GM18873 (cell line): Measurements from ENCODE around the gene CAPN14.
A peak's percentile ranks its signal among the peaks of the same experiment; 100 is the strongest.

Experiments used
- ATAC-seq: cut with Tn5 transposase; IDR thresholded peaks from one replicate; pipeline ENCODE4 v1.9.1; 2021; ENCODE audit warnings: mild to moderate bottlenecking, moderate library complexity, moderate number of reproducible peaks; ENCODE audit not compliant: unreplicated experiment, low FRiP score

Gene CAPN14

DNA sequence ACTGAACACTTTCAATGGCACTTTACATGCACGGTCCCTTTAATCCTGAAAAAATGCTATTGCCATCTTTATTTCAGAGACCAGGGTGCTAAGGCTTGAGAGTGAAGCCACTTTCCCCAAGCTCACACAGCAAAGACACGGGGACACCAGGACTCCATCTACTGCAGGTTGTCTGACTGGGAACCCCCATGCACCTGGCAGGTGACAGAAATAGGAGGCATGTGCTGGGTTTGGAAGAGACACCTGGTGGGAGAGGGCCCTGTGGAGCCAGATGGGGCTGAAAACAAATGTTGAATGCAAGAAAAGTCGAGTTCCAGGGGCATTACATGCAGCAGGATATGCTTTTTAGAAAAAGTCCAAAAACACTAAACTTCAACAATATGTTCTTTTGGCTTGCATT lies 11.4 kb upstream of the CAPN14 start:
- no peak for ATAC-seq

DNA sequence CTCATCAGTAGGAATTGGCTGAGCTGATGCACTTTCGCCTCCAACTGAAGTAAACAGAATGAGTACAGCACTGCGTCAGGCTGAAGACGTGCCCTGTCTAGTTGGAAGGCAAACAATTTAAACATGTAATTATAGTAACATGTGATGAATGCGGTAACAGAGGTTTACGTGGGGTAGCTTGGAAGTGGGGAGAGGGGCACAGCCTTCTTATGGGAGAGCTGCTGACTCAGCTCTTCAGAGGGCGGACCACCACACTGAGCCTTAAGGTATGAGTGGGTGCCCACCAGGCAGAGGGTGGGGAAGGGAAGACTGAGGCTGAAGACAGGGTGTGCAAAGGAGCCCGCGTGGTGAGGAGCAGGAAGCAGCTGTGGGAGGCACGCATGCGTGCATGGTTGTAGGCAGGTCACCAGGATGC lies 10.4 kb upstream of the CAPN14 start:
- ATAC-seq, result no peak

DNA sequence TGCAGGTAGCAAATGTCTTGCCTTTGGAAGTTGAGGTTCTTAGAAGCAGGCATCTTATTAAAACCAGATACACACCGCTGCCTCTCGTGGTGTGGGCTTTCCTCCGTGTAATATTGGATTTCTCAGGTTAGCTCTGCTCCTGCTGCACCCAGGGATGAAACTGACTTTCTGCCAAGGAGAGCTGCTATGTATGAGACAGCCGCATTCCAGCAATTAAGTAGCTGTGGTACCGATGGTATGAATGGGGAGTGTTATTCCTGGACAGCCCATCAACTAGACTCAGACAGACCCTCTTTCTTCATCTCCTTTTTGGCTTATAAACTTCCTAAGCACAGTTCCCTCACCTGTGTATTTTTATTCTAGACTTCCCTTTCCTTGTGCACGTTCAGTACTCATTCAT lies 9.8 kb upstream of the CAPN14 start:
- ATAC-seq, result no peak

DNA sequence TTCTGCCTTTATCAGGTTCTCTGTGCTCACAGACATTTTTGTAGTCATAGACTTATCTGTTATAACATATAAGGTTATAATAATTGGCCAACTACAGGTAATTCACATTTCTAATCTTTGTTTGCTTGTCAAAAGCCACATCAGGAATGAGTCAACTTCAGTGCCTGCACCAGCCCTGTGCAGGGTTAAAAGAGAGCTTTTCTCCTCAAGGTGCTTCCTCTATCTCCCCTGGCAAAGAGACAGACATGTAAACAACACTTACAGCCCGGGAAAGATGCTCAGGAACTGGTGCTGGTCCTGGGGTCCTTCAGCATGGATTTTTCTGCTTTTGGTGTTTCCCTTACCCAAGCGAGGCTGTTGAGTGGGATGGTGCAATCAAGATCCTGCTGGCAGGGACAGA lies 9.0 kb upstream of the CAPN14 start:
- ATAC-seq, result no peak

DNA sequence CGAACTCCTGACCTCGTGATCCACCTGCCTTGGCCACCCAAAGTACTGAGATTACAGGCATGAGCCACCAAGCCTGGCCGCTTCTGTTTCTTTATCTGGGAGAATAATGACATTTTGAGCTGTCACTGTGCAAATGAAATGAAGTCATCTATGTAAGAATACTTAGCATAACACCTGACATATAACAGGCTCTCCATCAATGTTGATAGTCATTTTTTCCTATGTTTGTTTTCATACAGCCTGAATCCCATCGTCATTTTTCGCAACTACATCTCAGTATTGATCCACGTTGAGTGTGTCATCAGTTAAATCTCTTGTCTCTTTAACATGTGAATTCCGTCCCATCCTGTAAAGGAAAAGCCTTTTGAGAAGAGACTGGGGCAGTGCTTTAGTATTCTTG lies 6.4 kb upstream of the CAPN14 start:
- no peak for ATAC-seq

DNA sequence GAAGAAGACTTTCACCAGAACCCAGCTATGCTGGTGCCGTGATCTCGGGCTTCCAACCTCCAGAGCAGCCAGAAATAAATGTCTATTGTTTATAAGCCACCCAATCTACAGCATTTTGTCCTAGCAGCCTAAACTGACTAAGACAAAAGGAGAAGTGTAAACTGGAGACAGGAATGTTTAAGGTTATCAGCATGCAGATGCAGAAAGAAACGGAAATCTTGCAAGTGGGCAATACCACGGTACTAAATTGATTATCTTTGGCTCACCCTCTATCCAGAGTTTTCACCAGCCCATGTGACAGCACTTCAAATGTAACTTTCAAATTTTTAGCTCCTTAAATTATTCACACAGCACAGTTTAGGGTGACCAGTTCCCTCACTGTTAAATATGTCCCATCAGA lies 5.7 kb upstream of the CAPN14 start:
- ATAC-seq, result no peak

DNA sequence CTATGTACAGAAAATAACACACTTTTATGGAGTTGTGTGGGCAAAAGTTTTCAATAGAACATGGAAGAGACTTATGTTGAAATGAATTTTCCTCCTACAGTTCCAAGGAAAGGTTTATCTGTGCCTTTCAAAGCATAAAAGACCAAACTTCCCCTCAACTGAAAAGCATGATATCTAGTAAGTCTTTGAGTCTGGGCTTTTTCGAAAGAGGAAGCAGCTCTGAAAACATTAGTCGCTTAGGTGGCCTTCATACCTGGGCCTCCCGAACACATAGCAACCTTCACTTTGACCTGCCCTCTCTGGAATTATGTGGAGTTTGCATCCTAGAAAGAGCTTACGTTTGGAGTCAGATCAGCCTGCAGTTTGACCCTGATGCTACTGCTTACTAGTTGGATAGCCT lies 4.8 kb upstream of the CAPN14 start:
- ATAC-seq, result no peak

DNA sequence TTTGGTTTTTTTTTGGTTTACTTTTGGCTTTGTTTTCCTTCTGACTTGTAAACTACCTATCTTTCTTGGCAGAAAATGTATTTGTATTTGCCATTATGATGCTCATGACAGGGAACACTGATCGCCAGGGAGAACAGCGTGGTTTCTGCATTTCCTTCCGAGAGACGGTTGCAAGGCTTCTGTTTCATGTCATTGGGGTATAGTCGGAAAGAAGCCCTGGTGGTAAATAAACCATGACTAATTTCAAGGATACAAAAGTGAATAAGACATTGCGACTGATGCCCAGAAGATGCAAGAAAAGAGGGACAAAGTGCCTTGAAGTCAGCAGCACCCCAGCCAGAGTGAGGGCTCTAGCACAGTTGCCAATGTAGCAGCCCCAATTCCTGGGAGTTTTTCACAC lies 4.2 kb upstream of the CAPN14 start:
- ATAC-seq, result no peak

DNA sequence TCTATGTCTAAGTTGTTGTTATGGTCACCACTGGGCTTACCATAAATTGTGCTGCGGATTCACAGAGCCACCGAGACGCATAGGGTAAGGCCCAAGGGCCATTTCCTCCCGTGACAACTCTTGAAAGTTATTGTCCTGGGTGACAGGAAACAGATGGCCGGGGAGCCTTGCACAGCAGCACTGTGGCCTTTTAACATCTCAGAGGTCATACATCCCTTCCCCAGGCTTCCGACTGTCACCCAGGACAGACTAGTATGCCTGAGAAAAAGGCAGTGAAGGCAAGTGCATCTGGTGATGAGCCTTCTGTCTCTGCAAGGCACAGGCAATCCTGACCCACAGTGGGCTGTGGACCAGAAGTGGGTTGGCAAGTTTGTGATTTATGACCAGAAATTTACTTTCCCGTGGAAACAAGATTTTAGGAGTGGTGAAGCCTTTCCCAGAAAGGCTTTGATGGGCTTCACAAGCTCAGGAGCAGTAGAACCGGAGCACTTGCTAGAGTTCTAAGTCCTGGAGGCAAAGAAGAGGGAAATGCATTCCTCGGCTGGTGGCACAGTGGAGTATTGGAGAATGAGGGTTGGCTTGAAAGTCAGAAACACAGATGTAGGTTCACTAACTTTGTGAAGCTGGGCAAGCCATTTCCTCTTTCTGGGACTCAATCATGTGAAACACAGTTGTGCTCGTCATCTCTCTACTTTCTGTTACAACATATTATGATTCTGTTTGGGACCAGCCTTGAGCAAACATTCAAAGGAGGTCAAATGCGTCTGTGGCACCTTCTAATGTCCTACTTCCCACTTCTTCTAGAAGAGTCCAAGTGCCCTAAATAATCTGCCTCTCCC lies 2.0 kb upstream of the CAPN14 start:
- peak; percentile 70 for ATAC-seq

DNA sequence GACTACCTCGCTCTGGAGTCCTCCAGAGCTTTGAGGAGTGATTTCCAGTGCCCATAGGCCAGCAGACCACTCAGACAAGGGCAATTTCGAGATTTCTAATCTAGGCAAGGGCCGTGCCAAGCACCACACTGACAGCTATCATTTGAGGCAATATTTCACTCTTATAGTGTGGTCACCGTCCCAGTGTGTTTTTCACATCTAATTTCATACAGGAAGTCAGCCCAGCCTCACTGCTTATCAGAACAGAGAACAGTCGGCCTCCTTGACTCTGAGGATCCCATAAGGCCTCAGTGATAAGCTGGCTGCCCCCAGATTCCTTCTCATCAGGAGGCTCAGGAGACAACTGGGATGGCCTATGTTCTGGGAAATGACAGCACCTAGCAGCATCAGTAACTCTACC lies 581 bp downstream of the CAPN14 start:
- ATAC-seq, result peak; percentile 38

DNA sequence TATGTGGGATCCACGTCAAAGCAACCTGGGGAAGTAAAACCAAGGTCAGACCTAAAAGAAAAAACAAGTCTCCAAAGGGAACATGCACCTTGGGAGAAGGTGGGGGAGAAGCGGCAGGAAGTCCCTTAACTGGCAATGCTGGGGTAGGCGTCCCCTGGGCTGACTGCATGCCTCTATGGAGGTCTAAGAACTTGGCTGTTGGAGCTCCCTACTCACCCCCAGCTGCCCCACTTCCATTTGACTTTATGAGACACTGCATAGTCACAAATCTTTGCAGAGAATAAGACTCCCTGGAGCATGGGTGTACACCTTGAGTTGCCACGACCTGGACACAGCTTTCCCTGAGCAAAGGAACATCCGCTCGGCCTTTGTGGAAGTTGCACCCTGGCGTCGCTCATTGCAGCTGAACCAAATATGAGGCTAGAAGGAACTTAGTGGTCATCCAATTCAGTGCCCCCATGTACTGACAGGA lies 2.8 kb downstream of the CAPN14 start:
- no peak for ATAC-seq

DNA sequence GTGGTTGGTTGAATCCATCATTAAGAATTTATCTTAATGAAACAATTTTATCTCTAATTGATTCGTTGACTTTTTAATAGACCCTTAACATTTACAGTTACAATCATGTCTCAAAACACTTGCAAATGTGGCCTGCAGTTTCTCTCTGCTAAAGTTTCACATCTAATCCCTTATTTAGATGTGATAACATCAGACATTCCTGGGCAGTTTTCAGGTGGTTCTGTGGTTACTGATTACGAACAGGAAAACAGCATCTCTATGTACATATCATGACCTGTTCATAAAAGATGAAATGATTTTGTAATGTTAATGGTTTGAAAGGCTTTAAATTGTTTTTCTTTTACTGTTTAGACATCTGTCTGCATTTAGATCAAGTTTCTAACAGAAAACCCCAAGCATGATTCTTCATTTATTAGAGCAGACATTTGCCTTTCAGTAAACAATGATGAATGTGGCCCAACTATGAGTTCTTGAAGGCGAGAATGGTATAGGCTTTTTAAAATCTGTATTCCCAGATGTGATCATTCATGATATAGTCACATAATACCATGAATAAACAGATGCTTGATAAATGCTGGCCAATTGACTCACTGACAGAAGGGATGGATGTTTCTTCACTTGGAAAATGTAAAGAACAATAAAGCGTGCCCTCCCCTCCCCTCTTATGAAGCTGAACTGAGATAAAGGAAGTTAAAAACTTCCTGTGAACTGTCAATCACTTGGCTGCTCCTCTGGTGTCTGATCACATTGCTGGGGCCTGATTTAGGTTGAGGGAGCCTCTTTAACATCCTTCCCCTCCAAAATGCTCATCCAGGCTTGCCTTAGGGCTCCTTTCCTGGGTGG lies 3.5 kb downstream of the CAPN14 start:
- no peak for ATAC-seq

DNA sequence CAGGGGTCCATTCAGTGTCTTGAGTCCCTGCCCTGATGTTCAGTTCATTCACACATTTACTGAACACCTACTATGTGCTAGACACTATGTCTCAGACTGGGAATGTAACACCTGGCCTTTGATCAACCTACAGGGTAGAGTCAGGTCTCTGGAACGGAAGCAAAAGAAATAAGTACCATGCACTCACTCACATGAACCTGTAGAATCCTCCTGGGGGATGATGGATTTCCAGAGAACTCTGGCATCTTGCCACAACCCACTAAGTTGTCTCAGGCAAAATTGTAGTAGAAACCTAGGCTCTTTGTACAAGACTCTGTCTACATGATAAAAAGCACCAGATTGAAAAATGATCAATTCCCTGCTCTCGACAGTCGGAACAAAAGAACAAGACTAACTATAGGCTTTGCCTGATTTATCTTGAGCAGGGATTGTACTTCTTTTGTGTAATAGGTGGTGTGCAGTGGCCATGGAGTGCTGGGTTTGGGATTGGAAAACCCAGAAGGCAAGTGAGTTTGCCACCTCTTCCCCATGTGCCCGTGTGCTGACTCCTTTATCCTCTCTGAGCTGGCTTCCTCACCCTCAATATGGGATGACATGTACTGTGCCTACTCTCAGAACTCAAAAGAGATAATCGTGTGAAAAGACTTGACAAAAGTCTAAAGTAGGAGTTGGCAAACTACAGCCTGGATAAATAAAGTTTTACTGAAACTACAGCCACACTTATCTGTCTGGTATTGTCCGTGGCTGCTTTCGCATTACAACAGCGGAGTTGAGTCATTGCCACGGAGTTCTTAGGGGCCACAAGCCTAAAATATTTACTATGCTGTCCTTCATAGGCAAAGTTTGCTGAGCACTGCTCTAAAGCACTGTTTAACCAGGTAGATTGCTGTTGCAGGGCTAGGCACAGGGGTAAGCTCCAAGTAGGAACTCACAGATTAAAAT lies 4.4 kb downstream of the CAPN14 start:
- no peak for ATAC-seq

DNA sequence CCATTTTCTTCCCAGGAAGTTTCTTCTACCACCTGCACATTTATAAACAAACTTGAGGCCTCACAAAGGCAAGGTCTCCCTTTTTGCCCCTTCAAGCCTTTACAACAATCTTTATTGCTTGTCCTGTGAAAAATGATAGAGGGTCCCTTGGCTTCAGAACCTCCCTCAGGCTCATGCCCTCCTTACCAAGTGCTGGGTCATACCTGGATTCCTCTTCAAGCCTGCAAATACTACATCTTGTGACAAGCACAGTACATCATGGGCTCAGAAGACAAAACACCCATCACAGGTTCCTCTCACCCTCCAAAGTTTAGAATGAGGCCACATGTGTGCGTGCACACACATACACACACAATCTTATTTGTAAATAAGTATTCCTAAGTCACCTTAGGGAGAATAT lies 9.1 kb downstream of the CAPN14 start:
- no peak for ATAC-seq

DNA sequence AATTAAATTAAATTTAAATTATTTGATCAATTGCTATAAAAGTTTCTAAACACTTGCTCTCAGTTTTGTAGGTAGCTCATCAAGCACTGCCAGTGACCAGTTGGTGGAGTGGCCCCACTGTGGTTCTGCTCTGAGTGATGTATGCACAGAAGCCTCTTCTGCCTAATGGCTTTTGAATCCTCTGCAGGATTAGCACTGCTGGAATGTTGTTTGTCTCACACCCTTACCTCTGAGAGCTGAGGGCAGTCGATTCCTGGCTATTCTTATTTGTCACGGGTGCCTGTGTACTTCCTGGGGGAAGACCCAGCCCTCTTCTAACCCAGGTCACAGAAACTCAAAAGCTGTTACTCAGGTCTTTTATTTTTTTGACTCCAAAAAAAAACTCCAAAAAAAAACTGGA lies 9.5 kb downstream of the CAPN14 start:
- ATAC-seq, result no peak

DNA sequence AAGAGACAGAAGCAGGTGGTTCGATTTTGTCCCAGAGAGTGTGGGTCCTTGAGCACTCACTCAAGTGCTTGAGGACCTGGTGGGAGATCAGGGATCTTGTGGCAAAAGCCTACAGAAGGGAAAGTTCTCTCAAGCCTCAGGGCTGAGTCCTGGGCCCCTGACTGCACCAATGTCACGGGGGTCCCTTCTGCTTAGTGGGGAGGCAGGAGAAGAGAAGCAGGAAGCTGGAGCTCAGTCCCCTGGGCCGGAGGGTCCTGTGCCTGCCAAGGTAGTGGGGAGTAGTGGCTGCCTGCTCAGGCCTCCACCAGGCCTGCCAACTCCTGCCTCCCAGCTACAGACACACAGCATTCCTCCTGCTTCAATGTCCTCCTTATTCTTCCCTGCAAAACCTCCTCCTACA lies 11.7 kb downstream of the CAPN14 start:
- ATAC-seq, result no peak

DNA sequence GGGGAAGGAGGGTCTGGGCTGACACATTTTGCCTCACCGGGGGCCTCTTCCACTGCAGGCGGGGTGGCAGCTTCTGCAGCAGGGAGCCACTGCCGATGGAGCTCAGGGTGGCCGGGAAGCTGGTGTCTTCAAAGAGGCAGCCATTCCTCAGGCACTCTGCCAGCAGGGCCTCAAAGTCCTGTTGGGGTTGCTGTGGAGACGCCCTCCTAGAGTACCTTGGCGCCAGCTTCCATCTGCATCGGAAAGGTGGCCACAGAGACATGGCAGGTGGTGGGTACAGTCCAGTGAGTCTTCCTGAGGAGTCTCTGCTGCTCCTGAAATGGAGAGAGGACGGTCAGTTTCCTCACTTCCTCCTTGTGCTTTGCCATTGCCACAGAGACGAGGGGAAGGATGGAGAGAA lies 12.1 kb downstream of the CAPN14 start:
- no peak for ATAC-seq

DNA sequence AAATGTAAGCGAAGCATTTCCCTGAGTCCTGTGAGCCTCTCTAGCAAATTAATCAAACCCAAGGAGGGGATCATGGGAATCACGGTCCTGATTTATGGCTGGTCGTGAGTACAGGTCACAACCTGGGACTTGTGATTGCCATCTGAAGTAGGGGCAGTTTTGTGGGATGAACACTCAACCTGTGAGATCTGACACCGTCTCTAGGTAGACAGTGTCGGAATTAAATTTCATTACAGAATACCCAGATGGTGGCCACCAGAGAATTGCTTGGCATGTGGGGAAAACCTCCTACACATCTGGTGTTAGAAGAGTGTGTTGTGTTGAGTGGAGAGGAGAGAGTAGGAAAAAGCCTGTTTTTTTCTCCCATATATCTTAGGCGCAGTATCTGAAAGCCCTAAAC lies 12.5 kb downstream of the CAPN14 start:
- ATAC-seq, result no peak

DNA sequence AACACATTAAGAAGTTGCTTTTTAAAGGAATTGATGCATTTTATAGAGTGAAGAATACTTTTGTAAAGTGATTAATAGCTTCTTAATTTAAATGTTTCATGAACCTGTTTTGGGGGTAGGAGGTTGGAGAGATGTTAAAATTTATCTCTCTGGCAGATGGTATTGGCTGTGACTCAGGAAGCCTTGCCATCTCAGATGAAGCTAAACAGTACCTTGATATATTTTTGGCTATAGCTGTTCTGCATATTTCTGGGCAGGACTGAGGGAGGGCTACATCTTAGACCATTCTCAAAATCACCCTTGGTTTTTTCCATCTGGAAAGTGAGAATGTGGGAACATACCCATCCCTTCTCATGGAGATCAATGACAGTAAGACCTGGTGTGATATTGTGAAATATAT lies 13.4 kb downstream of the CAPN14 start:
- ATAC-seq, result no peak

DNA sequence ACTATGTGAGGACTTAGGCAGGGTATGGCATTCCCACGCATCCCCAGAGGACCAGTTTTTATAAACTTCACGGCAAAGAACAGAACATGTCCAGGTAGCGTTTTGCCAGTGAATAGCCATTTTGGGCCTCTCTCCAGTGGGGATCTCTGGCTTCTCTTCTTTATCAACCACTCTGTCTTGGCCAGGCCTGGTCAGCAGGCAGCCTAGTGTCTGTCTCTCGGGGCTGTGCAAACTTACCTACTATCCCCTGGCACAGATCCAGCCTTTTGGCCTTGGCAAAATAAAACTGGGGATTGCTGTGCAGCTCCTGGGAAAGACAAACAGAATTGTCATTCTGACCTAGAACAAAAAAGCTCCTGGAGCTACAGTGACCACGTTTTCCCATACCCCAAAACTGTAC lies 14.5 kb downstream of the CAPN14 start:
- ATAC-seq, result no peak

DNA sequence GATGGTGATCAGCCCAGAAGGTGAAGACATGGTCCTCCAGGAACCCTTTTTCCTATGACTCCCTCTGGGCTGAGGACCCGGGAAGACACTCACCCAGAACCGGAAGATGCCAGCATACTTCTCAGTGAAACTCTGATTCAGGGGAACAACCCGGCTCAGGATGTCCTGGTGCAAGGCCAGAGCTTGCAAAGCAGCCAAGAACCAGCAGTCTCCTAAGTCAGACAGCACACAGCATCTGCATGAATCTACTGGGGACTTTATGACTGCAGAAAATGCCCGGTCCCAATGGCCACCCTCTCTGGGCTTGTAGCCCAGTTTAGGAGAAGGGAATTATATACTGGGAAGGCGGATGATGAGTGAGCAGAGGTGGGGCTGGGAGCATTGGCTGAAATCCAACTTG lies 15.3 kb downstream of the CAPN14 start:
- ATAC-seq, result no peak
